HEK293 (cell line): ENCODE data around the gene CLEC2A.

Source experiments
- CTCF ChIA-PET: fragments of 350-600 bp; formaldehyde crosslinking; extraction: SDS; loops from one replicate; lab custom pipeline; 2021; ENCODE audit warnings: antibody characterized with exemption; lab: Yijun Ruan, JAX
- POLR2A ChIA-PET: fragments of 300-600 bp; formaldehyde crosslinking; extraction: SDS; loops from one replicate; lab custom pipeline; 2020; ENCODE audit warnings: antibody characterized with exemption, inconsistent platforms; lab: Yijun Ruan, JAX
- H3K27ac ChIP-seq: fragments of 200-500 bp; sonication (Bioruptor generic); 2 replicates; pipeline ENCODE4 v1.5.1; 2014; ENCODE audit warnings: low read depth, low read length, control low read depth, inconsistent platforms; ENCODE audit errors: extremely low read depth
- H3K36me3 ChIP-seq, 2 experiments: fragments of 200-500 bp in 1 of 2; sonication (Bioruptor generic) in 1 of 2; 1 replicate in 1 of 2; 2 replicates in 1 of 2; pipeline ENCODE4 v1.5.1; 2014 to 2017; ENCODE audit warnings: inconsistent platforms in 2 of 2, low read length in 2 of 2; ENCODE audit not compliant: control insufficient read depth in 2 of 2, insufficient read depth in 1 of 2
- H3K4me1 ChIP-seq: fragments of 200-500 bp; sonication (Bioruptor generic); 2 replicates; pipeline ENCODE4 v1.5.1; 2014; ENCODE audit warnings: mild to moderate bottlenecking, low read length, inconsistent platforms; ENCODE audit not compliant: control insufficient read depth, insufficient read depth
- H3K4me3 ChIP-seq: 2 replicates; pipeline ENCODE4 v1.5.1; 2011; ENCODE audit warnings: low read depth, mild to moderate bottlenecking, control low read depth, low read length, moderate library complexity
- H3K9me3 ChIP-seq: fragments of 200-500 bp; sonication (Bioruptor generic); 2 replicates; pipeline ENCODE4 v1.5.1; 2014; ENCODE audit warnings: low read depth, low read length, inconsistent platforms; ENCODE audit not compliant: control insufficient read depth, insufficient read depth
- AEBP2 ChIP-seq: fragments of 450-650 bp; formaldehyde crosslinking; IDR thresholded peaks from 2 replicates; pipeline ENCODE4 v1.5.1; 2016; ENCODE audit warnings: missing biosample characterization, missing genetic modification characterization, borderline replicate concordance
- ELK4 ChIP-seq: IDR thresholded peaks from 2 replicates; pipeline ENCODE4 v1.6.1; 2011; ENCODE audit warnings: mild to moderate bottlenecking, low read depth, low read length, borderline replicate concordance
- PRDM6 ChIP-seq: fragments of 450-650 bp; formaldehyde crosslinking; IDR thresholded peaks from 2 replicates; pipeline ENCODE4 v1.5.1; 2017; ENCODE audit warnings: missing biosample characterization, missing genetic modification characterization
- SCRT2 ChIP-seq: fragments of 450-650 bp; formaldehyde crosslinking; IDR thresholded peaks from 2 replicates; pipeline ENCODE4 v1.5.1; 2016; ENCODE audit warnings: missing biosample characterization, missing genetic modification characterization
- ZFHX2 ChIP-seq: fragments of 450-650 bp; formaldehyde crosslinking; conservative IDR thresholded peaks from 2 replicates; pipeline ENCODE4 v1.5.1; 2016; ENCODE audit warnings: missing biosample characterization, missing genetic modification characterization
- ZFP69B ChIP-seq: fragments of 450-650 bp; formaldehyde crosslinking; IDR thresholded peaks from 2 replicates; pipeline ENCODE4 v1.5.1; 2016; ENCODE audit warnings: missing biosample characterization, missing genetic modification characterization
- ZIC2 ChIP-seq: fragments of 450-650 bp; formaldehyde crosslinking; IDR thresholded peaks from 2 replicates; pipeline ENCODE4 v1.5.1; 2016; ENCODE audit warnings: missing biosample characterization, missing genetic modification characterization
- ZNF24 ChIP-seq: fragments of 450-650 bp; formaldehyde crosslinking; IDR thresholded peaks from 2 replicates; pipeline ENCODE4 v1.5.1; 2016; ENCODE audit warnings: missing biosample characterization, missing genetic modification characterization
- ZNF324 ChIP-seq: fragments of 450-650 bp; formaldehyde crosslinking; IDR thresholded peaks from 2 replicates; pipeline ENCODE4 v1.5.1; 2016; ENCODE audit warnings: missing biosample characterization, missing genetic modification characterization
- ZNF354C ChIP-seq: fragments of 450-650 bp; formaldehyde crosslinking; IDR thresholded peaks from 2 replicates; pipeline ENCODE4 v1.5.1; 2016; ENCODE audit warnings: missing biosample characterization, missing genetic modification characterization, low read depth, borderline replicate concordance
- ZNF449 ChIP-seq: fragments of 450-650 bp; formaldehyde crosslinking; IDR thresholded peaks from 2 replicates; pipeline ENCODE4 v1.5.1; 2017; ENCODE audit warnings: missing biosample characterization, mild to moderate bottlenecking, missing genetic modification characterization, moderate library complexity
- ZNF488 ChIP-seq: fragments of 450-650 bp; formaldehyde crosslinking; IDR thresholded peaks from 2 replicates; pipeline ENCODE4 v1.5.1; 2016; ENCODE audit warnings: missing biosample characterization, missing genetic modification characterization
- ZNF521 ChIP-seq: fragments of 450-650 bp; formaldehyde crosslinking; IDR thresholded peaks from 2 replicates; pipeline ENCODE4 v1.5.1; 2017; ENCODE audit warnings: missing biosample characterization, mild to moderate bottlenecking, missing genetic modification characterization
- ZNF529 ChIP-seq: fragments of 450-650 bp; formaldehyde crosslinking; IDR thresholded peaks from 2 replicates; pipeline ENCODE4 v1.5.1; 2017; ENCODE audit warnings: missing genetic modification characterization, missing biosample characterization; ENCODE audit not compliant: insufficient replicate concordance
- ZNF596 ChIP-seq: fragments of 450-650 bp; IDR thresholded peaks from 2 replicates; pipeline ENCODE4 v1.5.0; 2018; ENCODE audit warnings: missing biosample characterization, mild to moderate bottlenecking, missing genetic modification characterization, moderate library complexity
- ZNF660 ChIP-seq: fragments of 450-650 bp; IDR thresholded peaks from 2 replicates; pipeline ENCODE4 v1.5.1; 2018; ENCODE audit warnings: missing biosample characterization, mild to moderate bottlenecking, missing genetic modification characterization
- ZNF704 ChIP-seq: fragments of 450-650 bp; formaldehyde crosslinking; IDR thresholded peaks from 2 replicates; pipeline ENCODE4 v1.5.1; 2016; ENCODE audit warnings: missing biosample characterization, missing genetic modification characterization
- ZNF707 ChIP-seq: fragments of 450-650 bp; formaldehyde crosslinking; IDR thresholded peaks from 2 replicates; pipeline ENCODE4 v1.5.1; 2016; ENCODE audit warnings: missing biosample characterization, missing genetic modification characterization
- ZNF843 ChIP-seq: fragments of 450-650 bp; formaldehyde crosslinking; IDR thresholded peaks from 2 replicates; pipeline ENCODE4 v1.5.1; 2016; ENCODE audit warnings: missing biosample characterization, missing genetic modification characterization

CLEC2A gene

GRCh38 chr12:9870286-9870866 is 61.8 kb downstream of the CLEC2A start:
- ChIA-PET POLR2A (no interaction called here), CTCF (interaction anchor here (1.0 kb wide), 1 partner anchor 127 kb away, joined by 3 read pairs; no protein-coding TSS in a partner anchor)
- no peaks in the 10 kb centered on the region for H3K9me3 ChIP-seq
- no peaks in the 10 kb centered on the region for H3K4me1 ChIP-seq
- no peaks in the 10 kb centered on the region for H3K36me3 ChIP-seq
- no peak overlapping the region for H3K27ac ChIP-seq
- no peak for TF ChIP-seq ZNF660
- no peak for TF ChIP-seq ZNF596
- TF ChIP-seq ZNF488 (tag by site-specific recombination): no peak
- TF ChIP-seq ZNF449 (tag by site-specific recombination): no peak
- no peak for TF ChIP-seq ZNF24
- TF ChIP-seq AEBP2 (tag by site-specific recombination): no peak
- no peak for TF ChIP-seq ZFP69B (tag by site-specific recombination)
- TF ChIP-seq ZIC2 (tag by site-specific recombination): no peak
- TF ChIP-seq ZNF529 (tag by site-specific recombination): no peak
- TF ChIP-seq ZNF707 (tag by site-specific recombination): no peak
- TF ChIP-seq ZNF843 (tag by site-specific recombination): no peak
- TF ChIP-seq ZNF521: no peak
- TF ChIP-seq ZNF354C (tag by site-specific recombination): no peak
- TF ChIP-seq ZNF704 (tag by site-specific recombination): no peak
- no peak for TF ChIP-seq ZNF324
- H3K4me3 ChIP-seq: no peak overlapping the region

GRCh38 chr12:9869307-9870161 is 62.6 kb downstream of the CLEC2A start, which contains the start of gene CLEC2B:
CLEC2B (minus strand) TSS chr12:9869354.
- no peak within 1 kb of the TSS for H3K27ac ChIP-seq
- CTCF ChIA-PET: interaction anchor here (1.1 kb wide), 1 partner anchor 8 kb away, joined by 3 read pairs; no protein-coding TSS in a partner anchor
- POLR2A ChIA-PET: no interaction called here

More at GRCh38 chr12:9869307-9870161, 62.6 kb downstream of the CLEC2A start, which contains the start of gene CLEC2B:
- no peaks in the 10 kb centered on the region for H3K4me1 ChIP-seq
- no peaks in the 10 kb centered on the region for H3K36me3 ChIP-seq
- H3K4me3 ChIP-seq: no peak within 1 kb of the TSS; the same call in none of the 2 replicates
- TF ChIP-seq PRDM6 (tag by site-specific recombination) (0 out of 2 replicates have a peak, but pooled peaks have one; percentile 10), ELK4 (no peak), ZNF24 (no peak), ZFHX2 (peak; percentile 33; the same call in 1 of the 2 replicates), SCRT2 (no peak)
- H3K9me3 ChIP-seq: no peaks in the 10 kb centered on the region
